Jurkat, Clone E6-1 (cell line): Measurements from ENCODE around the gene MLLT10. TPM values are rescaled to one million over a fixed set of nuclear protein-coding genes. Genes with fewer than 3 reads are reported as not detected.

Source experiments
- DNase-seq: peaks from one replicate; pipeline ENCODE4 v3.0.0-alpha.2; 2011; ENCODE audit warnings: low read depth, low spot score
- H3K4me3 ChIP-seq: 2 replicates; pipeline ENCODE4 v1.5.1; 2011; ENCODE audit warnings: mild to moderate bottlenecking, low read length, control low read depth, moderate library complexity
- polyA plus RNA-seq: library from polyadenylated mRNA; unstranded; fragments of >200 nt; gene quantifications from one replicate; pipeline ENCODE4 v1.2.1, GENCODE V29; 2012; ENCODE audit warnings: missing spikeins; ENCODE audit not compliant: insufficient read length, insufficient read depth

The MLLT10 gene
- polyA plus RNA-seq: 28.5 TPM

- DNase-seq: peak; percentile 93
- H3K4me3 ChIP-seq: peak within 1 kb of the TSS; percentile 84
Observed at GRCh38 chr10:21533467-21534279, at the start of gene MLLT10. Gene MLLT10, plus strand, starts transcription at chr10:21534232. Its CDS starts 413 bp downstream, at chr10:21534645.

GRCh38 chr10:21487416-21488180 is 46.4 kb upstream of the MLLT10 start:
- no peak overlapping the region for H3K4me3 ChIP-seq
- DNase-seq: no peak

- no peak overlapping the region for H3K4me3 ChIP-seq
- DNase-seq: no peak
Observed at GRCh38 chr10:21488246-21488956, 45.6 kb upstream of the MLLT10 start.

- H3K4me3 ChIP-seq: no peak overlapping the region
- no peak for DNase-seq
Observed at GRCh38 chr10:21488957-21489446, 45.0 kb upstream of the MLLT10 start.

- no peak for DNase-seq
- no peak overlapping the region for H3K4me3 ChIP-seq
Observed at GRCh38 chr10:21490028-21490710, 43.9 kb upstream of the MLLT10 start.

GRCh38 chr10:21490711-21491105 is 43.3 kb upstream of the MLLT10 start:
- no peak for DNase-seq
- H3K4me3 ChIP-seq: no peak overlapping the region

- DNase-seq: no peak
- no peak overlapping the region for H3K4me3 ChIP-seq
Observed at GRCh38 chr10:21492421-21492820, 41.6 kb upstream of the MLLT10 start.

- no peak for DNase-seq
- H3K4me3 ChIP-seq: no peak overlapping the region
Observed at GRCh38 chr10:21493784-21494183, 40.2 kb upstream of the MLLT10 start.

GRCh38 chr10:21494191-21495001 is 39.6 kb upstream of the MLLT10 start:
- DNase-seq: no peak
- no peak overlapping the region for H3K4me3 ChIP-seq

GRCh38 chr10:21495002-21495751 is 38.9 kb upstream of the MLLT10 start:
- DNase-seq: no peak
- H3K4me3 ChIP-seq: peak overlapping the region; percentile 76

GRCh38 chr10:21495752-21496342 is 38.2 kb upstream of the MLLT10 start:
- peak; percentile 81 for DNase-seq
- H3K4me3 ChIP-seq: peak overlapping the region; percentile 76

GRCh38 chr10:21496343-21497176 is 37.5 kb upstream of the MLLT10 start:
- DNase-seq: peak; percentile 77
- H3K4me3 ChIP-seq: peak overlapping the region; percentile 76

GRCh38 chr10:21497177-21497807 is 36.7 kb upstream of the MLLT10 start:
- no peak for DNase-seq
- H3K4me3 ChIP-seq: peak overlapping the region; percentile 76

GRCh38 chr10:21498377-21498776 is 35.7 kb upstream of the MLLT10 start:
- no peak overlapping the region for H3K4me3 ChIP-seq
- no peak for DNase-seq

- no peak for DNase-seq
- no peak overlapping the region for H3K4me3 ChIP-seq
Observed at GRCh38 chr10:21498986-21499385, 35.0 kb upstream of the MLLT10 start.
